Left lung (tissue), 10 donors: ENCODE results near the gene SUMO4. TPM values are rescaled to one million over a fixed set of nuclear protein-coding genes. Genes with fewer than 3 reads are reported as not detected.

Experiments used
- ATAC-seq: fragments of 200-7000 bp; cut with Tn5 transposase; one replicate; pipeline ENCODE4 v1.9.1; 2020; ENCODE audit warnings: moderate library complexity
- DNase-seq, 4 donors: peaks; one replicate each; pipeline ENCODE4 v3.0.0-alpha.2; 2013 to 2020
- H3K27ac ChIP-seq, 2 donors: fragments of 200-600 bp; sonication (generic) in 1 of 2; one replicate each; pipeline versions ENCODE4 v1.5.0 to v1.8.0; 2020 to 2021
- H3K27me3 ChIP-seq, 2 donors: fragments of 200-600 bp; sonication (generic) in 1 of 2; one replicate each; pipeline versions ENCODE4 v1.5.0 to v1.8.0; 2020 to 2021
- H3K36me3 ChIP-seq, 2 donors: fragments of 200-600 bp; sonication (generic) in 1 of 2; one replicate each; pipeline versions ENCODE4 v1.5.0 to v1.8.0; 2020 to 2021
- H3K4me1 ChIP-seq, 2 donors: fragments of 200-600 bp; one replicate each; pipeline ENCODE4 v1.8.0; 2021
- H3K4me3 ChIP-seq, 2 donors: fragments of 200-600 bp; sonication (generic) in 1 of 2; one replicate each; pipeline versions ENCODE4 v1.5.0 to v1.8.0; 2020 to 2021; ENCODE audit warnings: mild to moderate bottlenecking in 1 of 2
- H3K9me3 ChIP-seq, 2 donors: fragments of 200-600 bp; sonication (generic) in 1 of 2; one replicate each; pipeline versions ENCODE4 v1.5.0 to v1.8.0; 2020 to 2021
- intact Hi-C, 2 donors: fragments of 100-400 bp; cut with DNase I; formaldehyde crosslinking; loops; one replicate each; pipeline versions ENCODE4 v1.11.2 to v1.14.2; 2022
- polyA plus RNA-seq, 6 donors: library from polyadenylated mRNA; unstranded; fragments of 120-200 nt; gene quantifications; one replicate each; pipeline ENCODE4 v1.2.1, GENCODE V29; 2013; ENCODE audit not compliant: insufficient read length in 6 of 6
- total RNA-seq, 2 donors: library from RNA; stranded (reverse); fragmentation: NEBNext Ultra II Directional; extraction: Animal tissue kit (Norgen Biotek cat#: 25700); gene quantifications; one replicate each; pipeline ENCODE4 v1.2.1, GENCODE V29; 2021
- TF ChIP-seq, protein P1 (sequence below), 2 donors: fragments of 200-600 bp; sonication (generic) in 1 of 2; IDR thresholded peaks; one replicate each; pipeline versions ENCODE4 v1.5.0 to v1.8.0; 2021; ENCODE audit warnings: antibody characterized with exemption in 2 of 2
- donor health status: DM: no; HTN: yes; CAD: no.
- donor health status: DM: no; HTN: no; CAD: no.

SUMO4 gene
- total and polyA plus RNA-seq, 8 donors = 1.0 to 2.7 (median 1.9) TPM

DNA sequence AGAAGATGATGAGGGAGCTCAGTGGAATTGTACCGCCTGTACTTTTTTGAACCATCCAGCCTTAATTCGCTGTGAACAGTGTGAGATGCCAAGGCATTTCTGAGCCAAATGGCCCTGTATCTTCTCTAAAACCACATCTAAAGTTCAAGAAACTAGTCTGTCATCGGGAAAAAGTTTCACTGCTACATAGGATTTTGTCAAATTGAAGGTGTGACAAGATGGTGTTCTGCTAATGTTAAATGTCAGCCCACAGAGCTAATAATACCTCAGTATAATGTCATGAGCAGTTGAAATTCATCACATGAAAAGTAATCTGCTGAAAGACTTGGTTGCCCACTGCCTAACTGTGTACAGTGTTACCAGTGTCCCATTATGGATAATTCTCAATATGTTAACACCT, 9.6 kb downstream of the SUMO4 start:
- Histone ChIP-seq H3K9me3 (no peaks in the 10 kb centered on the region), H3K36me3 (peaks cover 0 to 31% of the 10 kb centered on the region in 2 donors), H3K4me3 (no peak overlapping the region), H3K27ac (no peak overlapping the region), H3K4me1 (peaks cover 0 to 12% of the 10 kb centered on the region in 2 donors), H3K27me3 (no peaks in the 10 kb centered on the region)
- ATAC-seq (no peak), DNase-seq (no peak)
- intact Hi-C loops = no loop called here
- TF ChIP-seq, protein P1, sequence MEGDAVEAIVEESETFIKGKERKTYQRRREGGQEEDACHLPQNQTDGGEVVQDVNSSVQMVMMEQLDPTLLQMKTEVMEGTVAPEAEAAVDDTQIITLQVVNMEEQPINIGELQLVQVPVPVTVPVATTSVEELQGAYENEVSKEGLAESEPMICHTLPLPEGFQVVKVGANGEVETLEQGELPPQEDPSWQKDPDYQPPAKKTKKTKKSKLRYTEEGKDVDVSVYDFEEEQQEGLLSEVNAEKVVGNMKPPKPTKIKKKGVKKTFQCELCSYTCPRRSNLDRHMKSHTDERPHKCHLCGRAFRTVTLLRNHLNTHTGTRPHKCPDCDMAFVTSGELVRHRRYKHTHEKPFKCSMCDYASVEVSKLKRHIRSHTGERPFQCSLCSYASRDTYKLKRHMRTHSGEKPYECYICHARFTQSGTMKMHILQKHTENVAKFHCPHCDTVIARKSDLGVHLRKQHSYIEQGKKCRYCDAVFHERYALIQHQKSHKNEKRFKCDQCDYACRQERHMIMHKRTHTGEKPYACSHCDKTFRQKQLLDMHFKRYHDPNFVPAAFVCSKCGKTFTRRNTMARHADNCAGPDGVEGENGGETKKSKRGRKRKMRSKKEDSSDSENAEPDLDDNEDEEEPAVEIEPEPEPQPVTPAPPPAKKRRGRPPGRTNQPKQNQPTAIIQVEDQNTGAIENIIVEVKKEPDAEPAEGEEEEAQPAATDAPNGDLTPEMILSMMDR (IDR thresholded peaks at IDR 0.05) = no peak

GRCh38 chr6:149410557-149410956, 10.5 kb downstream of the SUMO4 start:
- Histone ChIP-seq H3K27ac (no peak overlapping the region), H3K4me1 (peaks cover 0 to 7% of the 10 kb centered on the region in 2 donors), H3K4me3 (no peak overlapping the region), H3K9me3 (no peaks in the 10 kb centered on the region), H3K36me3 (peaks cover 0 to 28% of the 10 kb centered on the region in 2 donors), H3K27me3 (no peaks in the 10 kb centered on the region)
- intact Hi-C loops = no loop called here
- ATAC-seq = no peak
- TF ChIP-seq, protein P1 (IDR thresholded peaks at IDR 0.05) = no peak
- no peak for DNase-seq

DNA sequence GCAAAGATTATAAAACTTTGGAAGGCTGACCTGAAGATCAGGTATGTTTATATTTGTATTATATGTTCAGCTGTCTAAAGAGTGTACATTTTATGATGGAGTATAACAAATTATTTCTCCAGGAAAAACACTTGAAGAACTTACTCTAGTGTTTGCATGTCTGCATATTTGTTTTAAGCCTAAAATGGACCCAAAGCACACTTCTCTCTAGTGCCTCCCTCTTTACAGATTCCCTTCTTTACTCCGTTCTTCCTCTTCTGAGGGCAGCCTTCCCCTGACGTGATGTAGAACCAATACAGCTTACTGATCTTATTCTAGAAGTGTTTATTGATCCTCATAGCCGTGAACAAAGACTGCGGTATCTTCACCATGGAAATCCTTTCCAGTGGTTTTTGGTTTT, 13.9 kb downstream of the SUMO4 start:
- Histone ChIP-seq H3K4me1 (no peaks in the 10 kb centered on the region), H3K4me3 (no peak overlapping the region), H3K27me3 (no peaks in the 10 kb centered on the region), H3K27ac (no peak overlapping the region), H3K36me3 (peaks cover 0 to 23% of the 10 kb centered on the region in 2 donors), H3K9me3 (no peaks in the 10 kb centered on the region)
- DNase-seq (no peak), ATAC-seq (peak; percentile 91)
- TF ChIP-seq, protein P1 (IDR thresholded peaks at IDR 0.05) = no peak
- intact Hi-C loops = no loop called here

GRCh38 chr6:149414821-149415220, 14.8 kb downstream of the SUMO4 start:
- peaks cover 0 to 15% of the 10 kb centered on the region in 2 donors for H3K36me3 ChIP-seq
- H3K27me3 ChIP-seq = no peaks in the 10 kb centered on the region
- H3K4me3 ChIP-seq = no peak overlapping the region
- H3K27ac ChIP-seq = no peak overlapping the region
- no peaks in the 10 kb centered on the region for H3K4me1 ChIP-seq
- H3K9me3 ChIP-seq = no peaks in the 10 kb centered on the region
- ATAC-seq (no peak), DNase-seq (no peak)
- TF ChIP-seq, protein P1 (IDR thresholded peaks at IDR 0.05) = no peak
- intact Hi-C loops = no loop called here

- H3K27ac ChIP-seq = no peak overlapping the region
- H3K27me3 ChIP-seq = no peaks in the 10 kb centered on the region
- no peak for ATAC-seq
- intact Hi-C loops = no loop called here
- no peaks in the 10 kb centered on the region for H3K9me3 ChIP-seq
- peaks cover 7 to 12% of the 10 kb centered on the region in 2 donors for H3K4me1 ChIP-seq
- TF ChIP-seq, protein P1 (IDR thresholded peaks at IDR 0.05) = no peak
- DNase-seq = no peak
- H3K4me3 ChIP-seq = no peak overlapping the region
- H3K36me3 ChIP-seq = no peaks in the 10 kb centered on the region
Observed at GRCh38 chr6:149419696-149420404, 19.8 kb downstream of the SUMO4 start.
